Measurements from ENCODE around the gene GPR132. TPM values are rescaled to one million over a fixed set of nuclear protein-coding genes. Genes with fewer than 3 reads are reported as not detected.

GPR132 gene
- total RNA-seq, 1 experiment from 2014 or later, result 0.08 TPM

- no TSS peak for BruUV-seq (replicated peaks)
- Histone ChIP-seq H3K9me3 (ENCODE audit: control insufficient read depth, insufficient read depth, low read depth, low read length) (no peaks in the 10 kb centered on the region), H3K36me3 (ENCODE audit: control insufficient read depth, insufficient read depth, low read length) (peaks cover 1% of the 10 kb centered on the region; the same call in 1 of the 2 replicates), H3K27ac (ENCODE audit: low read length) (peak overlapping the region; percentile 46), H3K27me3 (ENCODE audit: control insufficient read depth, insufficient read depth, low read length) (no peaks in the 10 kb centered on the region), H3K4me1 (ENCODE audit: control insufficient read depth, insufficient read depth, low read length) (peaks cover 32% of the 10 kb centered on the region), H3K4me3 (ENCODE audit: low read depth in 2 of 2, low read length in 2 of 2) (no peak overlapping the region)
- no peak for ATAC-seq
- intact Hi-C loops (cut with micrococcal nuclease; ENCODE audit: unreplicated experiment), result no loop called here
- ChIA-PET POLR2A (no interaction called here), CTCF (no interaction called here)
- no peak for TF ChIP-seq TCF7L2 (IDR thresholded peaks at IDR 0.05; ENCODE audit: low read depth, low read length)
- TF ChIP-seq REST (IDR thresholded peaks at IDR 0.05; ENCODE audit: insufficient read depth in 1 of 2, low read depth in 2 of 2, low read length in 1 of 2), result no peak
- TF ChIP-seq POLR2AphosphoS5 (IDR thresholded peaks at IDR 0.05; ENCODE audit: low read depth, low read length), result no peak
- no peak for TF ChIP-seq CTCF (IDR thresholded peaks at IDR 0.05)
- TF ChIP-seq SIN3A (IDR thresholded peaks at IDR 0.05; ENCODE audit: borderline replicate concordance, insufficient read depth, low read depth, low read length), result no peak
- DNase-seq (ENCODE audit: low read depth, low spot score), result no peak
- in situ Hi-C loops (cut with HindIII; ENCODE audit: low pct_unique_long_range_greater_than_20kb, low sequenced_read_pairs), result no loop called here
Observed at GRCh38 chr14:105025429-105025828, 39.8 kb downstream of the GPR132 start.

GRCh38 chr14:105023791-105024480, 41.3 kb downstream of the GPR132 start:
- Histone ChIP-seq H3K4me3 (ENCODE audit: low read depth in 2 of 2, low read length in 2 of 2) (peak overlapping the region in 1 of 2 experiments; percentile 40; a peak in 2 of 4 replicates), H3K4me1 (ENCODE audit: control insufficient read depth, insufficient read depth, low read length) (peaks cover 32% of the 10 kb centered on the region), H3K27ac (ENCODE audit: low read length) (peak overlapping the region; percentile 99), H3K27me3 (ENCODE audit: control insufficient read depth, insufficient read depth, low read length) (no peaks in the 10 kb centered on the region), H3K9me3 (ENCODE audit: control insufficient read depth, insufficient read depth, low read depth, low read length) (no peaks in the 10 kb centered on the region), H3K36me3 (ENCODE audit: control insufficient read depth, insufficient read depth, low read length) (peaks cover 7% of the 10 kb centered on the region; the same call in 1 of the 2 replicates)
- no TSS peak for BruUV-seq (replicated peaks)
- ATAC-seq (no peak), DNase-seq (ENCODE audit: low read depth, low spot score) (peak; percentile 79)
- TF ChIP-seq POLR2AphosphoS5 (IDR thresholded peaks at IDR 0.05; ENCODE audit: low read depth, low read length), result no peak
- no peak for TF ChIP-seq SIN3A (IDR thresholded peaks at IDR 0.05; ENCODE audit: borderline replicate concordance, insufficient read depth, low read depth, low read length)
- no peak for TF ChIP-seq REST (IDR thresholded peaks at IDR 0.05; ENCODE audit: insufficient read depth in 1 of 2, low read depth in 2 of 2, low read length in 1 of 2)
- TF ChIP-seq CTCF (IDR thresholded peaks at IDR 0.05), result no peak
- TF ChIP-seq TCF7L2 (IDR thresholded peaks at IDR 0.05; ENCODE audit: low read depth, low read length), result no peak
- in situ Hi-C loops (cut with HindIII; ENCODE audit: low pct_unique_long_range_greater_than_20kb, low sequenced_read_pairs), result no loop called here
- ChIA-PET POLR2A (interaction anchor here (1.0 kb wide), 1 partner anchor 21 kb away, joined by 5 read pairs; no protein-coding TSS in a partner anchor), CTCF (interaction anchor here (0.9 kb wide), 1 partner anchor 14 kb away, joined by 3 read pairs; no protein-coding TSS in a partner anchor)
- intact Hi-C loops (cut with micrococcal nuclease; ENCODE audit: unreplicated experiment), result no loop called here
